ENCODE data around the gene USP10.

The USP10 gene

GRCh38 chr16:84712801-84713775, 13.3 kb downstream of the USP10 start:
- no peak for DNase-seq (ENCODE audit: low spot score)
- Histone ChIP-seq H3K4me1 (ENCODE audit: insufficient read depth, poor library complexity, severe bottlenecking) (peaks cover 6% of the 10 kb centered on the region), H3K27me3 (ENCODE audit: insufficient read depth, poor library complexity, severe bottlenecking) (no peaks in the 10 kb centered on the region), H3K4me3 (ENCODE audit: severe bottlenecking) (no peak overlapping the region), H3K9me3 (ENCODE audit: severe bottlenecking) (no peaks in the 10 kb centered on the region), H3K27ac (ENCODE audit: poor library complexity, severe bottlenecking) (no peak overlapping the region), H3K36me3 (ENCODE audit: low read depth) (peaks cover 33% of the 10 kb centered on the region)
- no peak for ATAC-seq (ENCODE audit: low read depth)
- no peak for TF ChIP-seq CTCF (IDR thresholded peaks at IDR 0.05; ENCODE audit: poor library complexity, severe bottlenecking)

- peaks cover 26% of the 10 kb centered on the region for H3K36me3 ChIP-seq (ENCODE audit: low read depth)
- TF ChIP-seq CTCF (IDR thresholded peaks at IDR 0.05; ENCODE audit: poor library complexity, severe bottlenecking): no peak
- peaks cover 10% of the 10 kb centered on the region for H3K4me1 ChIP-seq (ENCODE audit: insufficient read depth, poor library complexity, severe bottlenecking)
- DNase-seq (ENCODE audit: low spot score): no peak
- H3K9me3 ChIP-seq (ENCODE audit: severe bottlenecking): no peaks in the 10 kb centered on the region
- H3K27ac ChIP-seq (ENCODE audit: poor library complexity, severe bottlenecking): no peak overlapping the region
- H3K27me3 ChIP-seq (ENCODE audit: insufficient read depth, poor library complexity, severe bottlenecking): no peaks in the 10 kb centered on the region
- ATAC-seq (ENCODE audit: low read depth): no peak
- no peak overlapping the region for H3K4me3 ChIP-seq (ENCODE audit: severe bottlenecking)
Measured at GRCh38 chr16:84714028-84714427, 14.2 kb downstream of the USP10 start.

GRCh38 chr16:84715424-84715823, 15.6 kb downstream of the USP10 start:
- H3K4me3 ChIP-seq (ENCODE audit: severe bottlenecking): no peak overlapping the region
- ATAC-seq (ENCODE audit: low read depth): no peak
- H3K9me3 ChIP-seq (ENCODE audit: severe bottlenecking): no peaks in the 10 kb centered on the region
- no peaks in the 10 kb centered on the region for H3K27me3 ChIP-seq (ENCODE audit: insufficient read depth, poor library complexity, severe bottlenecking)
- H3K27ac ChIP-seq (ENCODE audit: poor library complexity, severe bottlenecking): no peak overlapping the region
- DNase-seq (ENCODE audit: low spot score): no peak
- TF ChIP-seq CTCF (IDR thresholded peaks at IDR 0.05; ENCODE audit: poor library complexity, severe bottlenecking): no peak
- H3K4me1 ChIP-seq (ENCODE audit: insufficient read depth, poor library complexity, severe bottlenecking): peaks cover 20% of the 10 kb centered on the region
- peaks cover 34% of the 10 kb centered on the region for H3K36me3 ChIP-seq (ENCODE audit: low read depth)

- ATAC-seq (ENCODE audit: low read depth) (no peak), DNase-seq (ENCODE audit: low spot score) (no peak)
- no peak overlapping the region for H3K27ac ChIP-seq (ENCODE audit: poor library complexity, severe bottlenecking)
- TF ChIP-seq CTCF (IDR thresholded peaks at IDR 0.05; ENCODE audit: poor library complexity, severe bottlenecking): no peak
- no peak overlapping the region for H3K4me3 ChIP-seq (ENCODE audit: severe bottlenecking)
- peaks cover 32% of the 10 kb centered on the region for H3K36me3 ChIP-seq (ENCODE audit: low read depth)
- H3K9me3 ChIP-seq (ENCODE audit: severe bottlenecking): no peaks in the 10 kb centered on the region
- H3K27me3 ChIP-seq (ENCODE audit: insufficient read depth, poor library complexity, severe bottlenecking): no peaks in the 10 kb centered on the region
- peaks cover 20% of the 10 kb centered on the region for H3K4me1 ChIP-seq (ENCODE audit: insufficient read depth, poor library complexity, severe bottlenecking)
Measured at GRCh38 chr16:84715854-84716253, 16.1 kb downstream of the USP10 start.

- no peaks in the 10 kb centered on the region for H3K9me3 ChIP-seq (ENCODE audit: severe bottlenecking)
- no peaks in the 10 kb centered on the region for H3K27me3 ChIP-seq (ENCODE audit: insufficient read depth, poor library complexity, severe bottlenecking)
- DNase-seq (ENCODE audit: low spot score): no peak
- H3K4me3 ChIP-seq (ENCODE audit: severe bottlenecking): no peak overlapping the region
- no peak for TF ChIP-seq CTCF (IDR thresholded peaks at IDR 0.05; ENCODE audit: poor library complexity, severe bottlenecking)
- no peak overlapping the region for H3K27ac ChIP-seq (ENCODE audit: poor library complexity, severe bottlenecking)
- no peak for ATAC-seq (ENCODE audit: low read depth)
- H3K36me3 ChIP-seq (ENCODE audit: low read depth): peaks cover 39% of the 10 kb centered on the region
- peaks cover 20% of the 10 kb centered on the region for H3K4me1 ChIP-seq (ENCODE audit: insufficient read depth, poor library complexity, severe bottlenecking)
Measured at GRCh38 chr16:84716740-84717139, 16.9 kb downstream of the USP10 start.
